GM21447 (cell line): ENCODE results near the gene MICAL1.
A peak's percentile ranks its signal among the peaks of the same experiment; 100 is the strongest.

Experiments used
- ATAC-seq: cut with Tn5 transposase; IDR thresholded peaks from one replicate; pipeline ENCODE4 v1.9.1; 2021; ENCODE audit not compliant: unreplicated experiment

Gene MICAL1

GRCh38 chr6:109455437-109456110 lies at the start of gene MICAL1:
MICAL1 (minus strand) TSS chr6:109455772; CDS start chr6:109454196, 1,576 bp downstream.
- peak; percentile 43 for ATAC-seq

GRCh38 chr6:109503327-109504224 lies 48.0 kb upstream of the MICAL1 start:
- ATAC-seq: no peak

- ATAC-seq: no peak
These were observed 43.4 kb upstream of the MICAL1 start for GRCh38 chr6:109498936-109499335.

GRCh38 chr6:109498052-109498451 lies 42.5 kb upstream of the MICAL1 start:
- no peak for ATAC-seq

- ATAC-seq: no peak
These were observed 40.6 kb upstream of the MICAL1 start for GRCh38 chr6:109496036-109496772.

- ATAC-seq: no peak
These were observed 38.3 kb upstream of the MICAL1 start for GRCh38 chr6:109493865-109494264.

GRCh38 chr6:109491207-109491938 lies 35.8 kb upstream of the MICAL1 start:
- no peak for ATAC-seq

- no peak for ATAC-seq
These were observed 35.1 kb upstream of the MICAL1 start for GRCh38 chr6:109490713-109491112.

- ATAC-seq: no peak
These were observed 32.4 kb upstream of the MICAL1 start for GRCh38 chr6:109488001-109488400.

GRCh38 chr6:109486068-109486467 lies 30.5 kb upstream of the MICAL1 start:
- ATAC-seq: no peak

- ATAC-seq: no peak
These were observed 29.8 kb upstream of the MICAL1 start for GRCh38 chr6:109485266-109485935.

- no peak for ATAC-seq
These were observed 28.6 kb upstream of the MICAL1 start for GRCh38 chr6:109484122-109484521.

- ATAC-seq: peak; percentile 1
These were observed 28.1 kb upstream of the MICAL1 start for GRCh38 chr6:109483735-109484057.

GRCh38 chr6:109482905-109483734 lies 27.5 kb upstream of the MICAL1 start, which contains the start of gene ZBTB24:
ZBTB24 (minus strand) TSS chr6:109483219; CDS start chr6:109482026, 1,193 bp downstream.
- peak; percentile 76 for ATAC-seq

- ATAC-seq: no peak
These were observed 25.5 kb upstream of the MICAL1 start for GRCh38 chr6:109480993-109481480.

GRCh38 chr6:109478841-109479624 lies 23.5 kb upstream of the MICAL1 start:
- ATAC-seq: no peak

GRCh38 chr6:109478222-109478805 lies 22.7 kb upstream of the MICAL1 start:
- ATAC-seq: no peak

GRCh38 chr6:109477725-109478124 lies 22.2 kb upstream of the MICAL1 start:
- ATAC-seq: peak; percentile 62
